Osteoblast (primary cell): Measurements from ENCODE around the gene GTF3C5. TPM values are rescaled to one million over a fixed set of nuclear protein-coding genes. Genes with fewer than 3 reads are reported as not detected.

ENCODE experiments used
- DNase-seq: peaks from one replicate; pipeline ENCODE4 v3.0.0; 2011; ENCODE audit warnings: low spot score, mixed read lengths; ENCODE audit not compliant: insufficient read length; ENCODE audit errors: missing footprints
- H2AFZ ChIP-seq: 2 replicates; pipeline ENCODE4 v1.6.0; 2011; ENCODE audit warnings: mild to moderate bottlenecking, low read length
- H3K27ac ChIP-seq: 2 replicates; pipeline ENCODE4 v1.5.1; 2011; ENCODE audit warnings: mild to moderate bottlenecking, low read depth, low read length, moderate library complexity
- H3K27me3 ChIP-seq: 2 replicates; pipeline ENCODE4 v1.6.0; 2012; ENCODE audit warnings: mild to moderate bottlenecking, control low read depth, inconsistent platforms, low read length, moderate library complexity; ENCODE audit not compliant: insufficient read depth
- H3K36me3 ChIP-seq: 2 replicates; pipeline ENCODE4 v1.5.1; 2011; ENCODE audit warnings: mild to moderate bottlenecking, low read length, control low read depth, moderate library complexity; ENCODE audit not compliant: insufficient read depth
- H3K4me1 ChIP-seq: 2 replicates; pipeline ENCODE4 v1.5.1; 2011; ENCODE audit warnings: mild to moderate bottlenecking, low read length, control low read depth, moderate library complexity; ENCODE audit not compliant: insufficient read depth
- H3K4me2 ChIP-seq: 2 replicates; pipeline ENCODE4 v1.6.0; 2011; ENCODE audit warnings: mild to moderate bottlenecking, low read length; ENCODE audit not compliant: insufficient read depth
- H3K4me3 ChIP-seq: fragments of 200-600 bp; sonication (generic); 3 replicates; pipeline ENCODE4 v1.5.1; 2012; ENCODE audit warnings: mild to moderate bottlenecking, low read length, inconsistent platforms; ENCODE audit not compliant: insufficient read depth
- H3K79me2 ChIP-seq: 2 replicates; pipeline ENCODE4 v1.6.0; 2012; ENCODE audit warnings: mild to moderate bottlenecking, low read length, control low read depth, inconsistent platforms; ENCODE audit not compliant: insufficient read depth
- H3K9me3 ChIP-seq: 2 replicates; pipeline ENCODE4 v1.5.1; 2011; ENCODE audit warnings: low read depth, low read length, control low read depth
- H4K20me1 ChIP-seq: 2 replicates; pipeline ENCODE4 v1.6.0; 2012; ENCODE audit warnings: mild to moderate bottlenecking, low read length, control low read depth; ENCODE audit not compliant: insufficient read depth
- total RNA-seq: library from RNA; depleted of rRNA; stranded (reverse); fragments of >200 nt; gene quantifications from 2 replicates; pipeline ENCODE4 v1.2.3, GENCODE V29; 2012
- TF ChIP-seq, protein P1 (sequence below): IDR thresholded peaks from 2 replicates; pipeline ENCODE4 v1.5.1; 2011; ENCODE audit warnings: mild to moderate bottlenecking, low read depth, low read length, moderate library complexity; ENCODE audit errors: extremely low read depth

GTF3C5 gene
- total RNA-seq, 1 donor = 31.8 TPM

- Histone ChIP-seq H3K4me1 (no peaks in the 10 kb centered on the region), H3K9me3 (no peaks in the 10 kb centered on the region), H3K27me3 (no peaks in the 10 kb centered on the region), H3K4me2 (no peak overlapping the region), H4K20me1 (peaks cover 13% of the 10 kb centered on the region), H3K27ac (no peak overlapping the region), H3K4me3 (no peak overlapping the region), H3K36me3 (peaks cover 40% of the 10 kb centered on the region), H2AFZ (no peak overlapping the region), H3K79me2 (no peaks in the 10 kb centered on the region)
- TF ChIP-seq, protein P1, sequence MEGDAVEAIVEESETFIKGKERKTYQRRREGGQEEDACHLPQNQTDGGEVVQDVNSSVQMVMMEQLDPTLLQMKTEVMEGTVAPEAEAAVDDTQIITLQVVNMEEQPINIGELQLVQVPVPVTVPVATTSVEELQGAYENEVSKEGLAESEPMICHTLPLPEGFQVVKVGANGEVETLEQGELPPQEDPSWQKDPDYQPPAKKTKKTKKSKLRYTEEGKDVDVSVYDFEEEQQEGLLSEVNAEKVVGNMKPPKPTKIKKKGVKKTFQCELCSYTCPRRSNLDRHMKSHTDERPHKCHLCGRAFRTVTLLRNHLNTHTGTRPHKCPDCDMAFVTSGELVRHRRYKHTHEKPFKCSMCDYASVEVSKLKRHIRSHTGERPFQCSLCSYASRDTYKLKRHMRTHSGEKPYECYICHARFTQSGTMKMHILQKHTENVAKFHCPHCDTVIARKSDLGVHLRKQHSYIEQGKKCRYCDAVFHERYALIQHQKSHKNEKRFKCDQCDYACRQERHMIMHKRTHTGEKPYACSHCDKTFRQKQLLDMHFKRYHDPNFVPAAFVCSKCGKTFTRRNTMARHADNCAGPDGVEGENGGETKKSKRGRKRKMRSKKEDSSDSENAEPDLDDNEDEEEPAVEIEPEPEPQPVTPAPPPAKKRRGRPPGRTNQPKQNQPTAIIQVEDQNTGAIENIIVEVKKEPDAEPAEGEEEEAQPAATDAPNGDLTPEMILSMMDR = peak; percentile 92
- peak; percentile 98 for DNase-seq
These were observed 72.6 kb downstream of the GTF3C5 start for GRCh38 chr9:133103183-133103986.

GRCh38 chr9:133103987-133104505 lies 73.2 kb downstream of the GTF3C5 start:
- DNase-seq = peak; percentile 61
- TF ChIP-seq, protein P1 = no peak
- H3K4me1 ChIP-seq = no peaks in the 10 kb centered on the region
- H3K9me3 ChIP-seq = no peaks in the 10 kb centered on the region
- H3K79me2 ChIP-seq = no peaks in the 10 kb centered on the region
- no peak overlapping the region for H3K4me2 ChIP-seq
- H2AFZ ChIP-seq = no peak overlapping the region
- H4K20me1 ChIP-seq = peaks cover 13% of the 10 kb centered on the region
- H3K36me3 ChIP-seq = peaks cover 39% of the 10 kb centered on the region
- no peaks in the 10 kb centered on the region for H3K27me3 ChIP-seq
- no peak overlapping the region for H3K27ac ChIP-seq
- H3K4me3 ChIP-seq = no peak overlapping the region

GRCh38 chr9:133104718-133105460 lies 74.1 kb downstream of the GTF3C5 start:
- no peak overlapping the region for H3K4me2 ChIP-seq

More at GRCh38 chr9:133104718-133105460, 74.1 kb downstream of the GTF3C5 start:
- no peaks in the 10 kb centered on the region for H3K9me3 ChIP-seq
- no peak overlapping the region for H2AFZ ChIP-seq
- H3K4me3 ChIP-seq = no peak overlapping the region
- TF ChIP-seq, protein P1 = no peak
- peaks cover 32% of the 10 kb centered on the region for H3K36me3 ChIP-seq
- no peak overlapping the region for H3K27ac ChIP-seq
- no peaks in the 10 kb centered on the region for H3K4me1 ChIP-seq
- peak; percentile 62 for DNase-seq
- no peaks in the 10 kb centered on the region for H3K79me2 ChIP-seq
- peaks cover 13% of the 10 kb centered on the region for H4K20me1 ChIP-seq
- no peaks in the 10 kb centered on the region for H3K27me3 ChIP-seq
